ENCODE measurements around the gene NAALADL2. TPM values are rescaled to one million over a fixed set of nuclear protein-coding genes. Genes with fewer than 3 reads are reported as not detected.

NAALADL2 gene
- total RNA-seq, 1 donor from 2014 or later = 1.1 TPM

DNA sequence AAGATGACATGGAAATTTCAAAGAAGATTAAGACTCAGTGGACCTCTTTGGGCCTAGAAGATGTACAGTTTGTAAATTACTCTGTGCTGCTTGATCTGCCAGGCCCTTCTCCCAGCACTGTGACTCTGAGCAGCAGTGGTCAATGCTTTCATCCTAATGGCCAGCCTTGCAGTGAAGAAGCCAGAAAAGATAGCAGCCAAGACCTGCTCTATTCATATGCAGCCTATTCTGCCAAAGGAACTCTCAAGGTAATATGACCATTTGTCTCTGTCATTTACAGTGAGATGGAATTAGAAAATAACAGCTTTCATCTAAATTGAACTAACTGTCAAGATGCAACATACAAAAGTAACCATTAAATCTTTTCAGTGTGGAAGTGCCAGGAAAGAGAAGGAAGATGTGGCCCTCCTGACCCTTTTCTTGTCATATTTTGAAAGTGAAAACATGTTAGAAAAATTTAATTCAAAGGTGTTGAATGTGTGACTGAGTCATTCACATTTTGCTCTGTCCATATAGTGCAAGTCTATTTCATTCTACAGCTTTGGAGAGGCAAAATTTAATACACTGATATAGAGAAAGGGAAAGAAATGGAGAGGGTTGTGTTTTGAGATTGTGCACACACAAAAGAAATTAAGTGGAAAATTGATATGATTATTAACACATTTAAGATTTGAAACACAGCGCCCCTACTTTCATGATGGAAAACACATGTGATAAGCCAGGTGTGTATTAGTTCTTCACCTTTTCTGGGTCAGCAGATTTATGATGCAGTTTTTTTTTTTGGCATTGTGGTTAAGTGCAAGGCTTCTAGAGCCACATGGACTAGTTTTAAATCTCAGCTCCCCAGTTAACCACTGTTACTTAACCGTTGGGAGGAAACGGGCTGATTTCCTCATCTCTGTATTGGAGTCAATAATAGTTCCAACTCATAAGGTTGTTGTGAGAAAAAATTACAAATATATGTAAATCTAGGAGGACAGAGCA, 375.1 kb downstream of the NAALADL2 start:
- TF ChIP-seq, protein P1, sequence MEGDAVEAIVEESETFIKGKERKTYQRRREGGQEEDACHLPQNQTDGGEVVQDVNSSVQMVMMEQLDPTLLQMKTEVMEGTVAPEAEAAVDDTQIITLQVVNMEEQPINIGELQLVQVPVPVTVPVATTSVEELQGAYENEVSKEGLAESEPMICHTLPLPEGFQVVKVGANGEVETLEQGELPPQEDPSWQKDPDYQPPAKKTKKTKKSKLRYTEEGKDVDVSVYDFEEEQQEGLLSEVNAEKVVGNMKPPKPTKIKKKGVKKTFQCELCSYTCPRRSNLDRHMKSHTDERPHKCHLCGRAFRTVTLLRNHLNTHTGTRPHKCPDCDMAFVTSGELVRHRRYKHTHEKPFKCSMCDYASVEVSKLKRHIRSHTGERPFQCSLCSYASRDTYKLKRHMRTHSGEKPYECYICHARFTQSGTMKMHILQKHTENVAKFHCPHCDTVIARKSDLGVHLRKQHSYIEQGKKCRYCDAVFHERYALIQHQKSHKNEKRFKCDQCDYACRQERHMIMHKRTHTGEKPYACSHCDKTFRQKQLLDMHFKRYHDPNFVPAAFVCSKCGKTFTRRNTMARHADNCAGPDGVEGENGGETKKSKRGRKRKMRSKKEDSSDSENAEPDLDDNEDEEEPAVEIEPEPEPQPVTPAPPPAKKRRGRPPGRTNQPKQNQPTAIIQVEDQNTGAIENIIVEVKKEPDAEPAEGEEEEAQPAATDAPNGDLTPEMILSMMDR (IDR thresholded peaks at IDR 0.05; ENCODE audit: insufficient read depth, low read length, severe bottlenecking) = no peak
- DNase-seq (ENCODE audit: low read depth) (no peak), FAIRE-seq (no peak)
- Histone ChIP-seq H3K27me3 (ENCODE audit: control insufficient read depth, insufficient read depth, low read length) (no peaks in the 10 kb centered on the region), H3K4me3 (ENCODE audit: low read depth, low read length) (no peak overlapping the region), H3K36me3 (ENCODE audit: control insufficient read depth, insufficient read depth, low read length) (no peaks in the 10 kb centered on the region)

DNA sequence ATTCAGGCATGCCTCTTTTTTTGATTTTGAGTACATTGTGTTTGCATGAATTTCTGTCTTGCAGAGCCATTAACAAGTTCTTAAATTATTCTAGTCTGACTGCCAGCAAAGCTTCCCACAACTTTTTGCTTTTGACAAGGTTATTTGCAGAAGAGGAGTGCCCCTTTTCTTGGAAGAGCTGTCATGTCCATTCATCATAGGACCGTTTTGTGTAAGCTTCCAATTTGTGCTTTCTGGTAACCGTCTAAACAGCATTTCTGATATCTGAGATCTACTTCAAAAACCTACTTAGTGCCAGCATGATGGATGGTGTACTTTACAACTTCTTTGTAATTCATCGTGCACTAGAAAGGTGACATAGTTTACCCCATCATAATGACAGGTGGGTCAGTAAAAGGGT, 379.7 kb downstream of the NAALADL2 start:
- TF ChIP-seq, protein P1 (IDR thresholded peaks at IDR 0.05; ENCODE audit: insufficient read depth, low read length, severe bottlenecking) = no peak
- H3K36me3 ChIP-seq (ENCODE audit: control insufficient read depth, insufficient read depth, low read length) = no peaks in the 10 kb centered on the region
- FAIRE-seq = no peak

GRCh38 chr3:175240921-175241320, 381.8 kb downstream of the NAALADL2 start:
- Histone ChIP-seq H3K27me3 (ENCODE audit: control insufficient read depth, insufficient read depth, low read length) (no peaks in the 10 kb centered on the region), H3K4me3 (ENCODE audit: low read depth, low read length) (no peak overlapping the region), H3K36me3 (ENCODE audit: control insufficient read depth, insufficient read depth, low read length) (no peaks in the 10 kb centered on the region)
- FAIRE-seq = no peak
- DNase-seq (ENCODE audit: low read depth) = no peak
- TF ChIP-seq, protein P1 (IDR thresholded peaks at IDR 0.05; ENCODE audit: insufficient read depth, low read length, severe bottlenecking) = no peak

More for the DNA sequence above, 379.7 kb downstream of the NAALADL2 start:
- Histone ChIP-seq H3K4me3 (ENCODE audit: low read depth, low read length) (no peak overlapping the region), H3K27me3 (ENCODE audit: control insufficient read depth, insufficient read depth, low read length) (no peaks in the 10 kb centered on the region)
- no peak for DNase-seq (ENCODE audit: low read depth)

DNA sequence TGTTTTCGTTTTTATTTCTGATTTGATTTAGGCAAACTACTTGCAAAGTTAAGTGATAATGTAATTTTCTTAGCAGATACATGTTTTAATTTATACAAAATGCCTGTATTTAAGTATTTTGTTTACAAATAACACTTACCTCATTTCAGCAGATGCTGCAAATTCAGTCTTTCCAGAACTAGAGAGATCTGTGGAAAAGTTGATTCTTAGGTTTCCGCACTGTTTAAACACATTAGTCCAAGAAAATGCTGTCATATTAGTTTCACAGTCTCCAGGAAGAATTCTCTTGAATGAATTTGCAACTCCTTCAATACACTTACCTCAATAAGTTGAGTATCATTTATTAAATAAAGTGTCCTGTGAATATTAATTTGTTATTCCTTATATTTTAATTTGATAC, 383.1 kb downstream of the NAALADL2 start:
- TF ChIP-seq, protein P1 (IDR thresholded peaks at IDR 0.05; ENCODE audit: insufficient read depth, low read length, severe bottlenecking) = no peak
- Histone ChIP-seq H3K4me3 (ENCODE audit: low read depth, low read length) (no peak overlapping the region), H3K27me3 (ENCODE audit: control insufficient read depth, insufficient read depth, low read length) (no peaks in the 10 kb centered on the region), H3K36me3 (ENCODE audit: control insufficient read depth, insufficient read depth, low read length) (no peaks in the 10 kb centered on the region)
- DNase-seq (ENCODE audit: low read depth) = no peak
- FAIRE-seq = no peak

DNA sequence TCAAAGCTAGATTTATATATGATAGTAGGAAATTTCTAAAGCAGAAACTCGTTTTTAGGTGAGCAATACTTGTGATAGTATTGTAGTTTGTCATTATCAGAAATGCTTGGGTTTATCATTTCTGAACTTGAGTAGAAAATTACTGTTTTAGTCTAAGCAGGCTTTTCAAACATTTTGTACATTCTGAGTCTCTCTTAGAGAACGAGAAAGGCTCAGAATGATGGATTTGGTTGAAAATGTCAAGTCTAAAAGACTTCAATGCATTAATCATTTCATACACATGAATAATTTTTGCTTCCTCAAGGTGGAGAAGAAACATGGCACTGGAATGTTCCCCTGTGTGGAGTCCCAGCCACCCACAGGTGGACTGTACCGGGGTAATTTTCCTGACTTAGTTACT, 387.1 kb downstream of the NAALADL2 start:
- Histone ChIP-seq H3K27me3 (ENCODE audit: control insufficient read depth, insufficient read depth, low read length) (no peaks in the 10 kb centered on the region), H3K4me3 (ENCODE audit: low read depth, low read length) (no peak overlapping the region), H3K36me3 (ENCODE audit: control insufficient read depth, insufficient read depth, low read length) (no peaks in the 10 kb centered on the region)
- DNase-seq (ENCODE audit: low read depth) = no peak
- TF ChIP-seq, protein P1 (IDR thresholded peaks at IDR 0.05; ENCODE audit: insufficient read depth, low read length, severe bottlenecking) = no peak
- FAIRE-seq = no peak

All from bronchial epithelial cell (primary cell).